ENCODE measurements around the gene OLIG1.

Gene OLIG1

DNA sequence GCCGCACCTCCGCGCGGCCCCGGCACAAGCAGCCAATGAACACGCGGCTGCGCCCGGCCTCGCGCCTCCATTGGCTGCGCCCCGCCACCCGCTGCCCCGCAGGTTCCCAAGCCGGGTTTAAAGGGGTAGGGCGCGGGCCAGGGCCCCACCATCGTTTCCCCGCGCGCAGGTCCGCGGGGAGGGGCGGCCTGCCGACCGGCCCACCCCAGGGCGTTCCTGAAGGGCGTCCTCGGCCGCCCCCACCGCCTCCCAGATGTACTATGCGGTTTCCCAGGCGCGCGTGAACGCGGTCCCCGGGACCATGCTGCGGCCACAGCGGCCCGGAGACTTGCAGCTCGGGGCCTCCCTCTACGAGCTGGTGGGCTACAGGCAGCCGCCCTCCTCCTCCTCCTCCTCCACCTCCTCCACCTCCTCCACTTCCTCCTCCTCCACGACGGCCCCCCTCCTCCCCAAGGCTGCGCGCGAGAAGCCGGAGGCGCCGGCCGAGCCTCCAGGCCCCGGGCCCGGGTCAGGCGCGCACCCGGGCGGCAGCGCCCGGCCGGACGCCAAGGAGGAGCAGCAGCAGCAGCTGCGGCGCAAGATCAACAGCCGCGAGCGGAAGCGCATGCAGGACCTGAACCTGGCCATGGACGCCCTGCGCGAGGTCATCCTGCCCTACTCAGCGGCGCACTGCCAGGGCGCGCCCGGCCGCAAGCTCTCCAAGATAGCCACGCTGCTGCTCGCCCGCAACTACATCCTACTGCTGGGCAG is at the start of gene OLIG1:
Gene OLIG1 (plus strand): TSS at position 148 of the 750 bp plus-strand sequence. CDS start 106 bp downstream, at position 254.
- no peaks in the 10 kb centered on the region; the same call in none of the 2 replicates for H3K27me3 ChIP-seq (replicated peaks; ENCODE audit: control insufficient read depth, insufficient read depth, low read length)
- peak; percentile 26 for DNase-seq (ENCODE audit: extremely low read depth, insufficient read length)
- no peaks in the 10 kb centered on the region for H3K36me3 ChIP-seq (ENCODE audit: control insufficient read depth, insufficient read depth, low read length)
- H3K4me3 ChIP-seq (replicated peaks; ENCODE audit: low read depth, low read length): no peak within 1 kb of the TSS
- TF ChIP-seq CTCF (IDR thresholded peaks at IDR 0.05; ENCODE audit: insufficient read depth, low read length, poor library complexity, severe bottlenecking): no peak

DNA sequence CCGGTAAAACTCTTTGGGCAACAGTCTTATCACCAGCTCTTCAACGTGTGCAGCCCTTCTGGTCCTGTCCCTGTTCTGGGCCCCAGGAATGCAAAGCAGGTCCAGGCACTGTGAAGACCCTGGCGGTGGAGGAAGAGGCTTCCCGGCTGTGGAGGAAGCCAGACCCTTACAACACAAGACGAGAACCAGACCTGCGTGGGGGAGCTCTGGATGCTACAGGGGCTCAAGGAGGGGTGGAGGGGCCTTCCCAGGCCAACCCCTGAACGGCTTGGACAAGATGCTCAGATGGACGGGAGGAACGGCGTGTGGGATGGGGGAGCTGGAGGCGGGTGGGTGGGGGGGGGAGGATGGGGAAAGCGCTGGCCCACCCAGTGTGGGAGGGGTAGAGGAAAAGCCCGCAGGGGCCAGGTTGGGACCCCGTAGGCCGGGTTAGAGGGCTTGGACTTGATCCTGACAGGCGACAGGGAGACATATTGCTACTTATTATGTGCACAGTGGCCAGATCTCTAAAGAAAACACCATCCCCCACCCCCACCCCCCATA is 49.3 kb upstream of the OLIG1 start:
- no peak overlapping the region for H3K4me3 ChIP-seq (replicated peaks; ENCODE audit: low read depth, low read length)
- TF ChIP-seq CTCF (IDR thresholded peaks at IDR 0.05; ENCODE audit: insufficient read depth, low read length, poor library complexity, severe bottlenecking): no peak
- peaks cover 4% of the 10 kb centered on the region; the same call in 1 of the 2 replicates for H3K27me3 ChIP-seq (replicated peaks; ENCODE audit: control insufficient read depth, insufficient read depth, low read length)
- DNase-seq (ENCODE audit: extremely low read depth, insufficient read length): no peak
- no peaks in the 10 kb centered on the region for H3K36me3 ChIP-seq (ENCODE audit: control insufficient read depth, insufficient read depth, low read length)

GRCh38 chr21:33021150-33021549 is 48.8 kb upstream of the OLIG1 start:
- no peak overlapping the region for H3K4me3 ChIP-seq (replicated peaks; ENCODE audit: low read depth, low read length)
- DNase-seq (ENCODE audit: extremely low read depth, insufficient read length): no peak
- H3K36me3 ChIP-seq (ENCODE audit: control insufficient read depth, insufficient read depth, low read length): no peaks in the 10 kb centered on the region
- TF ChIP-seq CTCF (IDR thresholded peaks at IDR 0.05; ENCODE audit: insufficient read depth, low read length, poor library complexity, severe bottlenecking): no peak
- peaks cover 4% of the 10 kb centered on the region; the same call in 1 of the 2 replicates for H3K27me3 ChIP-seq (replicated peaks; ENCODE audit: control insufficient read depth, insufficient read depth, low read length)

DNA sequence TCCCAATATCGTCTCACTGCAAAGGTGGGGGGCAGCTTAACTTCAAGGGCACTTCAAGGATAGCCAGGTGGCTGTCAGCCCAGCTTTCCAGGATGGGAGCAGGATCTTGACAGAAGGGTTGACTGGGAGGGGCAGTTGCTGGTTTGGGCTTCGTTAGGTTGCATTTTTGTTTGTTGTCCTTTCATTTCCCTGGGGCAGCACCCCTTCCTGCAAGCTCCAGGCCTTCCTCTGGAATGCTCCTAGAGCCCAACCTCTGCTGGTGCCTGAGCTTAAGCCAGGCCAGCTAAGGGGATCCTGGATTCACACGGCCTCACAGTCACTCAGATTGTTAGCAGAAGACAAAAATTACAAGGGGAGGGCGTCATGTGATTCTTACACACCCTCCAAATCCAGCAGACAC is 48.3 kb upstream of the OLIG1 start:
- peaks cover 4% of the 10 kb centered on the region; the same call in 1 of the 2 replicates for H3K27me3 ChIP-seq (replicated peaks; ENCODE audit: control insufficient read depth, insufficient read depth, low read length)
- no peak for DNase-seq (ENCODE audit: extremely low read depth, insufficient read length)
- H3K36me3 ChIP-seq (ENCODE audit: control insufficient read depth, insufficient read depth, low read length): no peaks in the 10 kb centered on the region
- no peak for TF ChIP-seq CTCF (IDR thresholded peaks at IDR 0.05; ENCODE audit: insufficient read depth, low read length, poor library complexity, severe bottlenecking)
- no peak overlapping the region for H3K4me3 ChIP-seq (replicated peaks; ENCODE audit: low read depth, low read length)

DNA sequence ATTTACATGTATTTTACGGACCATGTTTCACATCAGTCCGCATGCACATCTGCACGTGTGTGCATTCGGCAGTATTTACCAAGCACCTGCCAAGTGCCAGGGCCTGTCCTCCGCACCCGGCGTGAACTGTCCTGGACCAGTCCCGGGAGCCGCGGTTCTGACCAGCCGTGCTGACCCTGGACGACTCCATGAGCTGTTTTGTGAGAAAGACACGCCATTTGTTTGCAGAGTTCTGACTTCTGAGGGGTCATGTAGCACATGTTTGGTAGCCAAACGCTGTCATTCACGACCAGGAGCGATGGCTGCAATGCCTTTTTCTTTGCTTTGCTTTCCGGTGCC is 47.5 kb upstream of the OLIG1 start:
- no peaks in the 10 kb centered on the region for H3K36me3 ChIP-seq (ENCODE audit: control insufficient read depth, insufficient read depth, low read length)
- H3K27me3 ChIP-seq (replicated peaks; ENCODE audit: control insufficient read depth, insufficient read depth, low read length): peaks cover 4% of the 10 kb centered on the region; the same call in 1 of the 2 replicates
- no peak overlapping the region for H3K4me3 ChIP-seq (replicated peaks; ENCODE audit: low read depth, low read length)
- TF ChIP-seq CTCF (IDR thresholded peaks at IDR 0.05; ENCODE audit: insufficient read depth, low read length, poor library complexity, severe bottlenecking): no peak
- DNase-seq (ENCODE audit: extremely low read depth, insufficient read length): no peak
